ENCODE results near the gene IPO13. TPM values are rescaled to one million over a fixed set of nuclear protein-coding genes. Genes with fewer than 3 reads are reported as not detected.

IPO13 gene
- total RNA-seq, 1 experiment from 2014 or later, result 27.6 TPM

DNA sequence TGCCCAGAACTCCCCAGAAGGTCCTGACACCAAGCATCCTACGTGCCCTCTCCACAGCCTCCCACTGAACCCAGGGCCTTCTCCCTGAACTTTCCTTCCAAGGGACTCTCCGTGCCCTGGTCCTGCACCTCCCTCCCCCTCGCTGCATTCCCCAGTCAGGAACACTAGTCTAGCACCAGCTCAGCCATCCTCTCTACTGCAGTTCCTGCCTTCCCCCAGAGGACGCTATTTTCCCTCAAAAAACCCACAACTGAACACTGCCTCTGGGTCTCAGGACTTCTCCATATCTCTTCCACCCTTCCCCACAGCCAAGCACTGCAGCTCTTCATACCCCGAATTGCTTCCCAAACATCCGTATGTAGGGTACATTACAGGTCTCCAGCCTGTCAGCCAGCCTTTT is 25.7 kb upstream of the IPO13 start:
- in situ Hi-C loops (cut with HindIII; ENCODE audit: low pct_unique_long_range_greater_than_20kb, low sequenced_read_pairs), result no loop called here
- no peak for DNase-seq (ENCODE audit: low read depth, low spot score)

DNA sequence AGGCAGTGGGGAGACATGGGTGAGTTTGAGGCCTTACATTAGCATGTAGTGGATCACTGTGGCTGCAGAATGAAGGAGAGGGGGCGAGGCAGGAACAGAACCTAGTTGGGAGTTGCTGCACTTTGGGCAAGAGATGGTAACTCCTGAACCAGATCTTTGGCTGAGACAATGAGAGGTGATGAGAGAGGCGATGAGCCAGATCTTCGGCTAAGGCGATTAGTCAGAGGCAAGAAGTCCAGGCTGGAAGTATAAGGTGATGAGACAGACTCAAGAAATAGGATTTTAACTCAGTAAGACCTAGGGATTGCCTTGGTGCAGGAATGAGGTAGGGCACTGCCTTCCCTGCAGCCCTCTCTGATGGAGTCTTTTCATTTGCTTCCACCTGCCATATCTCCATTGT is 22.2 kb upstream of the IPO13 start:
- DNase-seq (ENCODE audit: low read depth, low spot score), result no peak
- in situ Hi-C loops (cut with HindIII; ENCODE audit: low pct_unique_long_range_greater_than_20kb, low sequenced_read_pairs), result no loop called here

GRCh38 chr1:43925846-43926245 is 20.9 kb upstream of the IPO13 start:
- no peak for DNase-seq (ENCODE audit: low read depth, low spot score)
- in situ Hi-C loops (cut with HindIII; ENCODE audit: low pct_unique_long_range_greater_than_20kb, low sequenced_read_pairs), result no loop called here

DNA sequence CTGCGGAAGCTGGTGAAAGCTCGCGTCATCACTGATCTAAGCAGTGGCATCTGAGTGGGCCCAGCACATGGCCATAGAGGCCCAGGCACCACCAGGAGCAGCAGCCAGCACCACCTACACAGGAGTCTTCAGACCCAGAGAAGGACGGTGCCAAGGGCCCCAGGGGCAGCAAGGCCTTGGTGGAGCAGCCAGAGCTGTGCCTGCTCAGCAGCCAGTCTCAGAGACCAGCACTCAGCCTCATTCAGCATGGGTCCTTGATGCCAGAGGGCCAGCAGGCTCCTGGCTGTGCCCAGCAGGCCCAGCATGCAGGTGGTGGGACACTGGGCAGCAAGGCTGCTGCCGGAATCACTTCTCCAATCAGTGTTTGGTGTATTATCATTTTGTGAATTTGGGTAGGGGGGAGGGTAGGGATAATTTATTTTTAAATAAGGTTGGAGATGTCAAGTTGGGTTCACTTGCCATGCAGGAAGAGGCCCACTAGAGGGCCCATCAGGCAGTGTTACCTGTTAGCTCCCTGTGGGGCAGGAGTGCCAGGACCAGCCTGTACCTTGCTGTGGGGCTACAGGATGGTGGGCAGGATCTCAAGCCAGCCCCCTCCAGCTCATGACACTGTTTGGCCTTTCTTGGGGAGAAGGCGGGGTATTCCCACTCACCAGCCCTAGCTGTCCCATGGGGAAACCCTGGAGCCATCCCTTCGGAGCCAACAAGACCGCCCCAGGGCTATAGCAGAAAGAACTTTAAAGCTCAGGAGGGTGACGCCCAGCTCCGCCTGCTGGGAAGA is 16.4 kb upstream of the IPO13 start:
- in situ Hi-C loops (cut with HindIII; ENCODE audit: low pct_unique_long_range_greater_than_20kb, low sequenced_read_pairs), result no loop called here
- DNase-seq (ENCODE audit: low read depth, low spot score), result peak; percentile 29

DNA sequence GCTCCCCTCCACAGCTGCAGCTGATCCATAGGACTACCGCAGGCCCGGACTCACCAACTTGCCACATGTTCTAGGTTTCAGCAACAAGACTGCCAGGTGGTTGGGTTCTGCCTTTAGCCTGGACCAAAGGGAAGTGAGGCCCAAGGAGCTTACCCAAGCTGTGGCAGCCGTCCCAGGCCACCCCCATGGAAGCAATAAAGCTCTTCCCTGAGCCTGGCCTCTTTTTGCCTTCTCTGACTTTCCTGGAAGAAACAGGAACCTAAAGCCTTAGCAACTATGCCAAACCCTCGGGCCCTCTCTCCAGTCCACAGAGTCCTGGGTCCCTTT is 15.8 kb upstream of the IPO13 start:
- no peak for DNase-seq (ENCODE audit: low read depth, low spot score)
- in situ Hi-C loops (cut with HindIII; ENCODE audit: low pct_unique_long_range_greater_than_20kb, low sequenced_read_pairs), result no loop called here

- no peak for DNase-seq (ENCODE audit: low read depth, low spot score)
- in situ Hi-C loops (cut with HindIII; ENCODE audit: low pct_unique_long_range_greater_than_20kb, low sequenced_read_pairs), result no loop called here
Observed at GRCh38 chr1:43931711-43932660, 14.8 kb upstream of the IPO13 start.

DNA sequence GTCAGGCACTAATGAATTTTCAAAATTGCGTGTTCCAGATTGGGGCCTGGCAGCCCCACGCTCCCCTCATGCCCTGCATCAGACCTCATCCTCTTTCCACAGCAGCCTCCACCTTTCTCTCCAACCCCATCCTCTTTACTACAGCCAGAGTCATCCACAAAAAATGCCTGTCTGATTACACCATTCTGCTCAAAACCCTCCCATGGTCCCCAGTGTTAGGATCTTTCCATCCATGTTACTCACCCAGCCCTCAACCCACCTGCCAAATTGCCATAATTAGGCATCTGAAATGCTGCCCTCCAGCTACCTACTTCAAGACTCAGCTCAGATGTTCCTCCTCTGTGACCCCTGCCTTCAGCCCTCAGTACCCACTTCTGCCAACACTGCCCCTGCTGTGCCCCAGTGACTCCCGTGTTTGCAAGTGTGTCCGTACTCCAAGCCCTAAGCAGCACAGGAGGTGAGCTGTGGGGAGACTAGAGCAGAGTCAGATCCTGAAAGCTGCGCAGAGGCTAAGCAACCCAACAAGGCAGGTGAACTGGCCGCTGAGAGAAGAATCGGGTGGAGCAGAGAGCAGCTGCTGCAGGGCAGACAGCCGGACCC is 13.9 kb upstream of the IPO13 start:
- DNase-seq (ENCODE audit: low read depth, low spot score), result no peak
- in situ Hi-C loops (cut with HindIII; ENCODE audit: low pct_unique_long_range_greater_than_20kb, low sequenced_read_pairs), result no loop called here

DNA sequence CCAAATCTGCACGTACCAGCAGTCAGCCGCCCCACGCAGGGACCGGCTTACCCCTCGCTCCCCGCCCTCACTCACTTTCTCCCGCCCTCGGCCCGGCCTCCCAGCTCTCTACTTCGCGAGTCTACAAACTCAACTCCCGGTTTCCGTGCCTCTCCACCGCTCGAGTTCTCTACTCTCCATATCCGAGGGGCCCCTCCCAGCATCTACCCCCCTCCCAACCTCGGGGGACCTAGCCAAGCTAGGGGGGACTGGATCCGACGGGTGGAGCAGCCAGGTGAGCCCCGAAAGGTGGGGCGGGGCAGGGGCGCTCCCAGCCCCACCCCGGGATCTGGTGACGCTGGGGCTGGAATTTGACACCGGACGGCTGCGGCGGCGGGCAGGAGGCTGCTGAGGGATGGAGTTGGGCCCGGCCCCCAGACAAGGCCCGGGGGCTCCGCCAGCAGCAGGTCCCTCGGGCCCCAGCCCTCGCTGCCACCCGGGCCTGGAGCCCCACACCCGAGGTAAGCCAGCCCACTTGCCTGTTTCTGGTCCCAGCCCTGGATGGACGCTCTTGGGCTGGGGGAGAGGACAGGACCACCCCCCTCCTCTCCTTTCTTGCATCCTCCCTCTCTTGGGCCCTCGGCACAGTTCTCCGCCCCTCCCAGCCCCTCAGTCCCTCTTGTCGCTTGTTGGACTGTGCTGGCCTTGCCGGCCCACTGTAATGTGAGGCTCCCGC is 13.2 kb upstream of the IPO13 start, which contains the start of gene ARTN:
Gene ARTN (plus strand): TSS at position 416 of the 715 bp plus-strand sequence. CDS start 1,856 bp downstream, outside the sequence.
- DNase-seq (ENCODE audit: low read depth, low spot score), result no peak
- in situ Hi-C loops (cut with HindIII; ENCODE audit: low pct_unique_long_range_greater_than_20kb, low sequenced_read_pairs), result no loop called here

- DNase-seq (ENCODE audit: low read depth, low spot score), result peak; percentile 67
- in situ Hi-C loops (cut with HindIII; ENCODE audit: low pct_unique_long_range_greater_than_20kb, low sequenced_read_pairs), result no loop called here
Observed at GRCh38 chr1:43934101-43934985, 12.4 kb upstream of the IPO13 start.

GRCh38 chr1:43934986-43935324 is 11.8 kb upstream of the IPO13 start:
- DNase-seq (ENCODE audit: low read depth, low spot score), result no peak
- in situ Hi-C loops (cut with HindIII; ENCODE audit: low pct_unique_long_range_greater_than_20kb, low sequenced_read_pairs), result no loop called here

DNA sequence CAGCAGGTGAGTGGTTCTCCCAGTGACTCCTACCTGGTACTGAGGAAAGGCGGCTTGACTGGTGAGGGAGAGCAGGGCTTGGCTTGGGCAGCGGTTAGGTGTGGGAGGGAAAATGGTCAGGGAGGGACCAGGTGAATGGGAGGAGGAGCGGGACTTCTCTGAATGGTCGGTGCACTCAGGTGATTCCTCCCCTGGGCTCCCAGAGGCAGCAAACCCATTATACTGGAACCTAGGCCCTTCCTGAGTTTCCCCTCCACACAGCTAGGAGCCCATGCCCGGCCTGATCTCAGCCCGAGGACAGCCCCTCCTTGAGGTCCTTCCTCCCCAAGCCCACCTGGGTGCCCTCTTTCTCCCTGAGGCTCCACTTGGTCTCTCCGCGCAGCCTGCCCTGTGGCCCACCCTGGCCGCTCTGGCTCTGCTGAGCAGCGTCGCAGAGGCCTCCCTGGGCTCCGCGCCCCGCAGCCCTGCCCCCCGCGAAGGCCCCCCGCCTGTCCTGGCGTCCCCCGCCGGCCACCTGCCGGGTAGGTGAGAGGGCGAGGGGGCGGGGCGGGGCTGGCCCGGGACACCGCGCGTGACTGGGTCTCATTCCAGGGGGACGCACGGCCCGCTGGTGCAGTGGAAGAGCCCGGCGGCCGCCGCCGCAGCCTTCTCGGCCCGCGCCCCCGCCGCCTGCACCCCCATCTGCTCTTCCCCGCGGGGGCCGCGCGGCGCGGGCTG is 10.9 kb upstream of the IPO13 start:
- no peak for DNase-seq (ENCODE audit: low read depth, low spot score)
- in situ Hi-C loops (cut with HindIII; ENCODE audit: low pct_unique_long_range_greater_than_20kb, low sequenced_read_pairs), result no loop called here

GRCh38 chr1:43936431-43937151 is 10.2 kb upstream of the IPO13 start:
- DNase-seq (ENCODE audit: low read depth, low spot score), result no peak
- in situ Hi-C loops (cut with HindIII; ENCODE audit: low pct_unique_long_range_greater_than_20kb, low sequenced_read_pairs), result no loop called here

- DNase-seq (ENCODE audit: low read depth, low spot score), result no peak
- in situ Hi-C loops (cut with HindIII; ENCODE audit: low pct_unique_long_range_greater_than_20kb, low sequenced_read_pairs), result no loop called here
Observed at GRCh38 chr1:43937179-43937865, 9.4 kb upstream of the IPO13 start.

- in situ Hi-C loops (cut with HindIII; ENCODE audit: low pct_unique_long_range_greater_than_20kb, low sequenced_read_pairs), result no loop called here
- no peak for DNase-seq (ENCODE audit: low read depth, low spot score)
Observed at GRCh38 chr1:43938383-43938782, 8.4 kb upstream of the IPO13 start.

DNA sequence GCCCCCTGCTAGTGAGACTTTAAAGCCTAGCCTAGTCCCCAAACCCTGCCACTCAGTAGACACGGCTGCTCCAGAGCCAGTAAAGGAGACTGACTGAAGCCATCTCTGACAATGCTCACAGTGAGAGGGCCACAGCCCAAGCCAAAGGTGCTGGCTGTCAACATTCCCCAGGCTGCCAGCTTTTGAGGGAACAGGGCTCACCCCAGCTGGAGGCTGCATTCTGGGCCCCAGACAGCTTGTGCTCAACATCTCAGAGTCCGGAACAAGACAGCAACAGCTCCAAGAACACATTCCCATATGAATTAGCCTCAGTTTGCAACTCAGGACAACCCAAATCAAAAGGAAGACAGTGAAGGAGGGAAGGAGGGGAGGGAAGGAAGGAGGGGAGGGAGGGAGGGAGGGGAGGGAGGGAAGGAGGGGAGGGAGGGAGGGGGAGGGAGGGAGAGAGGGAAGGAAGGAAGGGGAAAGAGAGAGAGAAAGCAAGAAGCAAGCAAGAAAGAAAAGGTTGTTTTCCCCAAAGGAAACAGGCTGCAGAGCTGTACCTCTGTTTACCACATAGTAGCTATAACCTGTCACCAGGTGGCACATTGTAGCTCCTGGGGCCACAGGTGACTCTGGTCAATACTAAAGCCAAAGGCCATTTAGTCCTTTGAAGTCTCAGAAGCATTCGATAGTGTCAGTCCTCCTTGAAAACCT is 7.7 kb upstream of the IPO13 start:
- in situ Hi-C loops (cut with HindIII; ENCODE audit: low pct_unique_long_range_greater_than_20kb, low sequenced_read_pairs), result no loop called here
- DNase-seq (ENCODE audit: low read depth, low spot score), result no peak

Data from SK-MEL-5 (cell line).